Cardiac ventricle fibroblast (primary cell): ENCODE data around the gene APOBEC3H. TPM values are rescaled to one million over a fixed set of nuclear protein-coding genes. Genes with fewer than 3 reads are reported as not detected.

ENCODE experiments used
- total RNA-seq: library from RNA; depleted of rRNA; stranded (reverse); fragments of >200 nt; gene quantifications from 2 replicates; pipeline ENCODE4 v1.2.3, GENCODE V29; 2015

Gene APOBEC3H
- total RNA-seq = 0.75 TPM in 1 of 2 replicates, not detected in the other

DNA sequence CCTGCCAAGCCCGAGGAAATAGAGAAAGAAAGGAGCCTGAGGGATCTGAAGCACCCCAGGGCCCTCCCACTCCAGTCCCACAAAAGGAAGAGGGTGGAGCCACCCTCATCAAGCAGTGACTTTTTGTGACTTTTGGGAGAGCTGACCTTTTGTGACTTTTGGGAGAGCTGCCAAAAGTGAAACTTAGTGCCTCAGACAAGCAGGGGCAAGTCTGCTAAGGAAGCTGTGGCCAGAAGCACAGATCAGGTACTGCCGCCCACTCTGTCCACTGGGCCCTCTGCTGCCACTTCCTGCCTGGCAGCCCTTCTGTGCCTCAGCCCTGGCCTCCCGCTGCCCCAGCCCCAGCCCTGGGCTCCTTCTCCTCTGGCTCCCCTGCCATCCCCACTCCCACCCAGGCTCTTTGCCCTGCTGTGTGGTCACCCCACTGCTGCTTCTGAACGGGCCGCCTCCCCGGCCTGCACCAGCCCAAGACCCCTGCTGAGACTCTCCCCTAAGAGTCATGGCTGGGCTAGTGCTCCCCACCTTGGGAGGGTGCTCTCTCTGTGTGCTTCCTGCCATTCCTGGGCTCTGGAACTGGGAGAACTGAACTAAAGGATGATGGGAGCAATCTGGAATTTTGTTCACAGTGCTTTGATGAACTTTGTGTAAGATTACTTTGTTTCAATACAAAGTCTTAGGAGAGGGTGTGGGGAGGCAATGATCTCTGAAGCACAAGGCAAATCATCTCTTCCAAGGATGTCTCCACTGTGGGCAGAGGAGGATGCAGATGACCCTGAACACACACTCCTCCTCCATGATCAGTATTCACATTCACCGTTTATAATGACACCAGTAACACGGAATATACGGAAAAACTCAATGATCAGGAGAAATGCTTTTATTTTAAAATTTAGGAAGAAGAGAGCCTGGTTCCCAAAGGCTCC is at the start of gene APOBEC3H:
Gene APOBEC3H (plus strand): TSS at position 147 of the 923 bp plus-strand sequence. CDS start 3,035 bp downstream, outside the sequence.

DNA sequence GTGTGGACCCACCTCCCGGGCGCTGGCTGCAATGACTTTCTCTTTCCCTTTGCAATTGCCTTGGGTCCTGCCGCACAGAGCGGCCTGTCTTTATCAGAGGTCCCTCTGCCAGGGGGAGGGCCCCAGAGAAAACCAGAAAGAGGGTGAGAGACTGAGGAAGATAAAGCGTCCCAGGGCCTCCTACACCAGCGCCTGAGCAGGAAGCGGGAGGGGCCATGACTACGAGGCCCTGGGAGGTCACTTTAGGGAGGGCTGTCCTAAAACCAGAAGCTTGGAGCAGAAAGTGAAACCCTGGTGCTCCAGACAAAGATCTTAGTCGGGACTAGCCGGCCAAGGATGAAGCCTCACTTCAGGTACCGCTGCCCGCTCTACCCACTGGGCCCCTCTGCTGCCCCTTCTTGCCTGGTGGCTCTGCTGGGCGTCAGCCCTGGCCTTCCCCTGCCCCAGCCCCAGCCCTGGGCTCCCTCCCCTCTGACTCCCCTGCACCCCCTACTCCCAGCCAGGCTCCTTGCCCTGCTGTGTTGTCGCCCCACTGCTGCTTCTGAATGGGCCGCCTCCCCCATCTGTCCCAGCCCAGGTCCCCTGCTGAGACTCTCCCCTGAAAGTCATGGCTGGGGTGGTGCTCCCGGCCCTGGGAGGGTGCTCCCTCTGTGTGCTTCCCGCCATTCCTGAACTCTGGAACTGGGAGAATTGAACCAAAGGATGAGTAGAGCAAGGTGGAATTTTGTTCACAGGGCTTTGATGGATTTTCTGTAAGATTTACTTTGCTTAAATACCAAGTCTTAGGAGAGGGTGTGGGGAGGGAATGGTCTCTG is 19.8 kb upstream of the APOBEC3H start, which contains the start of gene APOBEC3G:
Gene APOBEC3G (plus strand): TSS at position 250 of the 815 bp plus-strand sequence. CDS start 87 bp downstream, at position 337.

DNA sequence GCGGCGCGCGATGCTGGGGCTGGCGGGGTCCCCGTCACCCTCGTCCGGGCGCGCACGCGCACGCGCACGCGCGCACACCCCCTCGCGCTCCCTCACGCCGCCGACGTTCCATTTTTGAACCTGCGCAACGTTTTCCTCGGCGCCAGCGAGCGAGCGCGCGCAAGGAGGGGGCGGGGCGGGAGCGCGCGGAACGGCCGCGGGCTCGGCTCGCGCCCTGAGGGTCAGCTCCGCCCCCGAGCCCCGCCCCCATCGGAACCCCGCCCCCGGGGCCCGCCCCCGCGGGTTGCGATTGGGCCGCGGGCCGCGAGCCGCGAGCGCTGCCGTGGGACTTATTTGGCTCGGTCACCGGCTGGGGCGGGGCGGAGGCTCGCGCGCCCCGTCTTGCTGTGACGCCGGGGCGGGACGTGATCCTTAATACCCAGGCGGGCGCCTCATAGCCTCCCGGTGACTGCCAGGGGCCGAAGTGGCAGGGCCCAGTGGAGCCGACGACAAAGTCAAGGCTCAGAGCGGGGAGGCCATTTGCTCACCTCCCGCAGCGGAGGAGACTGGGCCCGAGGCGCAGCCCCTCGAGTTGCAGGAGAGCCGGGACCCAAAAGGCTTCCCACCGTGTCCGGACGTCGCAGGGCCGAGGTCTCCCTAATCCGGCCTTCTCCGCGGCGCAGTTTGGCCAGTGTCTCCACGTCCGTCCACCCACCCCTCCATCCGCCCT is 55.6 kb downstream of the APOBEC3H start, which contains the start of gene CBX7:
Gene CBX7 (minus strand): TSS at position 170 of the 709 bp plus-strand sequence. CDS start 236 bp downstream, outside the sequence.

Other genes starting within 250 kb of the APOBEC3H start
- gene CBX6, start 225.0 kb upstream of the APOBEC3H start, total RNA-seq = 71.0 and 75.3 TPM in 2 replicates
- not detected in 2 replicates for gene APOBEC3A, start 139.6 kb upstream of the APOBEC3H start, total RNA-seq
- 1.5 and 1.9 TPM in 2 replicates for gene APOBEC3B, start 114.9 kb upstream of the APOBEC3H start, total RNA-seq
- gene APOBEC3C, start 83.0 kb upstream of the APOBEC3H start, total RNA-seq = 24.1 and 24.5 TPM in 2 replicates
- gene APOBEC3D, start 76.1 kb upstream of the APOBEC3H start, total RNA-seq = 0.69 and 1.0 TPM in 2 replicates
- gene APOBEC3F, start 56.4 kb upstream of the APOBEC3H start, total RNA-seq = 6.0 and 13.7 TPM in 2 replicates
- gene APOBEC3G, start 20.0 kb upstream of the APOBEC3H start, total RNA-seq = 8.8 and 9.9 TPM in 2 replicates
- 7.4 and 14.4 TPM in 2 replicates for gene CBX7, start 55.4 kb downstream of the APOBEC3H start, total RNA-seq
- 3.8 and 4.2 TPM in 2 replicates for gene PDGFB, start 147.7 kb downstream of the APOBEC3H start, total RNA-seq
- 2,999 and 3,236 TPM in 2 replicates for gene RPL3, start 222.4 kb downstream of the APOBEC3H start, total RNA-seq